ENCODE results near the gene TAS2R9. TPM values are rescaled to one million over a fixed set of nuclear protein-coding genes. Genes with fewer than 3 reads are reported as not detected.

Gene TAS2R9
- total RNA-seq, 2 experiments from 2014 or later: not detected

- H3K36me3 ChIP-seq (ENCODE audit: insufficient read depth, low read length): no peaks in the 10 kb centered on the region
- H3K4me1 ChIP-seq (ENCODE audit: insufficient read depth, low read length, poor library complexity, severe bottlenecking): no peaks in the 10 kb centered on the region
- BruUV-seq (replicated peaks): no TSS peak
- no peak overlapping the region for H3K4me2 ChIP-seq (ENCODE audit: low read length)
- CTCF ChIA-PET (ENCODE audit: unreplicated experiment): no interaction called here
- H3K9me3 ChIP-seq (ENCODE audit: low read length): no peaks in the 10 kb centered on the region
- no peak for TF ChIP-seq CTCF (conservative IDR thresholded peaks at IDR 0.05; ENCODE audit: low read length)
- TF ChIP-seq EZH2phosphoT487 (IDR thresholded peaks at IDR 0.05; ENCODE audit: borderline replicate concordance, low read depth, low read length): no peak
- H2AFZ ChIP-seq (ENCODE audit: low read length): no peak overlapping the region
- H3K27ac ChIP-seq (ENCODE audit: low read depth, low read length, poor library complexity, severe bottlenecking): no peak overlapping the region
- POLR2A ChIA-PET: no interaction called here
- H3K4me3 ChIP-seq (ENCODE audit: low read depth, low read length, poor library complexity, severe bottlenecking): no peak overlapping the region
- intact Hi-C loops (cut with micrococcal nuclease; ENCODE audit: unreplicated experiment): no loop called here
- no peaks in the 10 kb centered on the region for H4K20me1 ChIP-seq (ENCODE audit: insufficient read depth, low read length)
- H3K79me2 ChIP-seq (ENCODE audit: insufficient read depth, low read depth, low read length): no peaks in the 10 kb centered on the region
- DNase-seq (ENCODE audit: low spot score): no peak
- no peaks in the 10 kb centered on the region for H3K9me2 ChIP-seq (ENCODE audit: insufficient read depth, low read length)
Observed at GRCh38 chr12:10851243-10851858, 41.4 kb upstream of the TAS2R9 start.

- ChIA-PET POLR2A (no interaction called here), CTCF (ENCODE audit: unreplicated experiment) (no interaction called here)
- Histone ChIP-seq H4K20me1 (ENCODE audit: insufficient read depth, low read length) (no peaks in the 10 kb centered on the region), H3K36me3 (ENCODE audit: insufficient read depth, low read length) (no peaks in the 10 kb centered on the region), H3K27ac (ENCODE audit: low read depth, low read length, poor library complexity, severe bottlenecking) (no peak within 1 kb of the TSS), H2AFZ (ENCODE audit: low read length) (no peak within 1 kb of the TSS), H3K79me2 (ENCODE audit: insufficient read depth, low read depth, low read length) (no peaks in the 10 kb centered on the region), H3K9me2 (ENCODE audit: insufficient read depth, low read length) (no peaks in the 10 kb centered on the region), H3K4me2 (ENCODE audit: low read length) (no peak within 1 kb of the TSS), H3K4me1 (ENCODE audit: insufficient read depth, low read length, poor library complexity, severe bottlenecking) (no peaks in the 10 kb centered on the region), H3K9me3 (ENCODE audit: low read length) (no peaks in the 10 kb centered on the region), H3K4me3 (ENCODE audit: low read depth, low read length, poor library complexity, severe bottlenecking) (no peak within 1 kb of the TSS)
- no peak for DNase-seq (ENCODE audit: low spot score)
- no TSS peak for BruUV-seq (replicated peaks)
- no peak for TF ChIP-seq CTCF (conservative IDR thresholded peaks at IDR 0.05; ENCODE audit: low read length)
- no peak for TF ChIP-seq EZH2phosphoT487 (IDR thresholded peaks at IDR 0.05; ENCODE audit: borderline replicate concordance, low read depth, low read length)
- intact Hi-C loops (cut with micrococcal nuclease; ENCODE audit: unreplicated experiment): no loop called here
Observed at GRCh38 chr12:10849425-10849878, 39.5 kb upstream of the TAS2R9 start, which contains the start of gene PRR4. Gene PRR4 (minus strand): TSS chr12:10849475. CDS start chr12:10849437, 38 bp downstream.

- H3K27ac ChIP-seq (ENCODE audit: low read depth, low read length, poor library complexity, severe bottlenecking): no peak overlapping the region
- POLR2A ChIA-PET: interaction anchor here (1.2 kb wide), 1 partner anchor 9 kb away, joined by 4 read pairs; no protein-coding TSS in a partner anchor
- DNase-seq (ENCODE audit: low spot score): no peak
- BruUV-seq (replicated peaks): no TSS peak
- no peaks in the 10 kb centered on the region for H4K20me1 ChIP-seq (ENCODE audit: insufficient read depth, low read length)
- H3K4me1 ChIP-seq (ENCODE audit: insufficient read depth, low read length, poor library complexity, severe bottlenecking): no peaks in the 10 kb centered on the region
- H3K9me2 ChIP-seq (ENCODE audit: insufficient read depth, low read length): no peaks in the 10 kb centered on the region
- H3K4me3 ChIP-seq (ENCODE audit: low read depth, low read length, poor library complexity, severe bottlenecking): no peak overlapping the region
- CTCF ChIA-PET (ENCODE audit: unreplicated experiment): no interaction called here
- H3K36me3 ChIP-seq (ENCODE audit: insufficient read depth, low read length): no peaks in the 10 kb centered on the region
- no peaks in the 10 kb centered on the region for H3K9me3 ChIP-seq (ENCODE audit: low read length)
- intact Hi-C loops (cut with micrococcal nuclease; ENCODE audit: unreplicated experiment): no loop called here
- no peak overlapping the region for H2AFZ ChIP-seq (ENCODE audit: low read length)
- H3K4me2 ChIP-seq (ENCODE audit: low read length): no peak overlapping the region
- no peaks in the 10 kb centered on the region for H3K79me2 ChIP-seq (ENCODE audit: insufficient read depth, low read depth, low read length)
- no peak for TF ChIP-seq EZH2phosphoT487 (IDR thresholded peaks at IDR 0.05; ENCODE audit: borderline replicate concordance, low read depth, low read length)
- TF ChIP-seq CTCF (conservative IDR thresholded peaks at IDR 0.05; ENCODE audit: low read length): no peak
Observed at GRCh38 chr12:10847744-10848143, 37.8 kb upstream of the TAS2R9 start.

Data from OCI-LY7 (cell line).